Measurements from ENCODE around the gene KLHDC10. TPM values are rescaled to one million over a fixed set of nuclear protein-coding genes. Genes with fewer than 3 reads are reported as not detected.

Gene KLHDC10
- total and polyA plus RNA-seq, 2 of the 13 experiments (the other 11 are each of a cell fraction or from before 2014, with no cell fraction given): 11.9 to 21.6 TPM

DNA sequence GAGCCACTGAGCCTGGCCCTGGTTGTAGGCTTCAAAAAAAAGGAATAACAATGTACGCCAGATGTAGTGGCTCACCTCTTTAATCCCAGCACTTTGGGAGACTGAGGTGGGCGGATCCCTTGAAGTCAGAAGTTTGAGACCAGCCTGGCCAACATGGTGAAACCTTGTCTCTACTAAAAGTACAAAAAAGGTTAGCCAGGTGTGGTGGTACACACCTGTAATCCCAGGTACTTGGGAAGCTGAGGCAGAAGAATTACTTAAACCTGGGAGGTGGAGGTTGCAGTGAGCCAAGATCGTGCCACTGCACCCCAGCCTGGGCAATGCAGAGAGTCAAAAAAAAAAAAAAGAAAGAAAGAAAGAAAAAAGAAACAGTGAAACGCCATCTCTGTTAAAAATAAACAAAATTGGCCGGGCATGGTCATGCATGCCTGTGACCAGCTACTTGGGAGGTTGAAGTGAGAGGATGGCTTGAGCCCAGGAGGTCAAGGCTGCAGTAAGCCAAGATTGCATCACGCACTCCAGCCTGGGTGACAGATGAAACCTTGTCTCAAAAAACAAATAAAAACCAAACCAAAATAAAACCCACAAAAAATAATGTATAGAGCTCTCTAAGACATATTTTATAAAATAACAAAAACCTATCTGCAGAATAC is 4.7 kb upstream of the KLHDC10 start (continued):
- TF ChIP-seq, protein P1, sequence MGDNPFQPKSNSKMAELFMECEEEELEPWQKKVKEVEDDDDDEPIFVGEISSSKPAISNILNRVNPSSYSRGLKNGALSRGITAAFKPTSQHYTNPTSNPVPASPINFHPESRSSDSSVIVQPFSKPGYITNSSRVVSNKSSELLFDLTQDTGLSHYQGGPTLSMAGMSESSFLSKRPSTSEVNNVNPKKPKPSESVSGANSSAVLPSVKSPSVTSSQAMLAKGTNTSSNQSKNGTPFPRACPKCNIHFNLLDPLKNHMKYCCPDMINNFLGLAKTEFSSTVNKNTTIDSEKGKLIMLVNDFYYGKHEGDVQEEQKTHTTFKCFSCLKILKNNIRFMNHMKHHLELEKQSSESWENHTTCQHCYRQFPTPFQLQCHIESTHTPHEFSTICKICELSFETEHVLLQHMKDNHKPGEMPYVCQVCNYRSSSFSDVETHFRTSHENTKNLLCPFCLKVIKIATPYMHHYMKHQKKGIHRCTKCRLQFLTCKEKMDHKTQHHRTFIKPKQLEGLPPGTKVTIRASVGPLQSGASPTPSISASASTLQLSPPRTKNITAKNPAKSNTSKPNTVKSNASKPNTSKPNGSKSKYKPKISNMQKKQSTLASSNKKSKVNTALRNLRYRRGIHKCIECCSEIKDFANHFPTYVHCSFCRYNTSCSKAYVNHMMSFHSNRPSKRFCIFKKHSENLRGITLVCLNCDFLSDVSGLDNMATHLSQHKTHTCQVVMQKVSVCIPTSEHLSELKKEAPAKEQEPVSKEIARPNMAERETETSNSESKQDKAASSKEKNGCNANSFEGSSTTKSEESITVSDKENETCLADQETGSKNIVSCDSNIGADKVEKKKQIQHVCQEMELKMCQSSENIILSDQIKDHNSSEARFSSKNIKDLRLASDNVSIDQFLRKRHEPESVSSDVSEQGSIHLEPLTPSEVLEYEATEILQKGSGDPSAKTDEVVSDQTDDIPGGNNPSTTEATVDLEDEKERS (CRISPR knock-in tag; IDR thresholded peaks at IDR 0.05): 0 out of 2 replicates have a peak, but pooled peaks have one; percentile 26
- TF ChIP-seq, protein P2, sequence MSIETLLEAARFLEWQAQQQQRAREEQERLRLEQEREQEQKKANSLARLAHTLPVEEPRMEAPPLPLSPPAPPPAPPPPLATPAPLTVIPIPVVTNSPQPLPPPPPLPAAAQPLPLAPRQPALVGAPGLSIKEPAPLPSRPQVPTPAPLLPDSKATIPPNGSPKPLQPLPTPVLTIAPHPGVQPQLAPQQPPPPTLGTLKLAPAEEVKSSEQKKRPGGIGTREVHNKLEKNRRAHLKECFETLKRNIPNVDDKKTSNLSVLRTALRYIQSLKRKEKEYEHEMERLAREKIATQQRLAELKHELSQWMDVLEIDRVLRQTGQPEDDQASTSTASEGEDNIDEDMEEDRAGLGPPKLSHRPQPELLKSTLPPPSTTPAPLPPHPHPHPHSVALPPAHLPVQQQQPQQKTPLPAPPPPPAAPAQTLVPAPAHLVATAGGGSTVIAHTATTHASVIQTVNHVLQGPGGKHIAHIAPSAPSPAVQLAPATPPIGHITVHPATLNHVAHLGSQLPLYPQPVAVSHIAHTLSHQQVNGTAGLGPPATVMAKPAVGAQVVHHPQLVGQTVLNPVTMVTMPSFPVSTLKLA (IDR thresholded peaks at IDR 0.05): no peak
- TF ChIP-seq KLF15 (CRISPR knock-in tag; IDR thresholded peaks at IDR 0.05; ENCODE audit: borderline replicate concordance): no peak
- no peak for TF ChIP-seq ZNF552 (CRISPR knock-in tag; IDR thresholded peaks at IDR 0.05; ENCODE audit: borderline replicate concordance)
- no peak for TF ChIP-seq EZH2 (conservative IDR thresholded peaks at IDR 0.05; ENCODE audit: low read depth, low read length)
- no peak for TF ChIP-seq HES4 (CRISPR knock-in tag; IDR thresholded peaks at IDR 0.05; ENCODE audit: borderline replicate concordance)
- TF ChIP-seq, protein P3, sequence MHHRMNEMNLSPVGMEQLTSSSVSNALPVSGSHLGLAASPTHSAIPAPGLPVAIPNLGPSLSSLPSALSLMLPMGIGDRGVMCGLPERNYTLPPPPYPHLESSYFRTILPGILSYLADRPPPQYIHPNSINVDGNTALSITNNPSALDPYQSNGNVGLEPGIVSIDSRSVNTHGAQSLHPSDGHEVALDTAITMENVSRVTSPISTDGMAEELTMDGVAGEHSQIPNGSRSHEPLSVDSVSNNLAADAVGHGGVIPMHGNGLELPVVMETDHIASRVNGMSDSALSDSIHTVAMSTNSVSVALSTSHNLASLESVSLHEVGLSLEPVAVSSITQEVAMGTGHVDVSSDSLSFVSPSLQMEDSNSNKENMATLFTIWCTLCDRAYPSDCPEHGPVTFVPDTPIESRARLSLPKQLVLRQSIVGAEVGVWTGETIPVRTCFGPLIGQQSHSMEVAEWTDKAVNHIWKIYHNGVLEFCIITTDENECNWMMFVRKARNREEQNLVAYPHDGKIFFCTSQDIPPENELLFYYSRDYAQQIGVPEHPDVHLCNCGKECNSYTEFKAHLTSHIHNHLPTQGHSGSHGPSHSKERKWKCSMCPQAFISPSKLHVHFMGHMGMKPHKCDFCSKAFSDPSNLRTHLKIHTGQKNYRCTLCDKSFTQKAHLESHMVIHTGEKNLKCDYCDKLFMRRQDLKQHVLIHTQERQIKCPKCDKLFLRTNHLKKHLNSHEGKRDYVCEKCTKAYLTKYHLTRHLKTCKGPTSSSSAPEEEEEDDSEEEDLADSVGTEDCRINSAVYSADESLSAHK (CRISPR knock-in tag; IDR thresholded peaks at IDR 0.05; ENCODE audit: borderline replicate concordance): no peak
- TF ChIP-seq GZF1 (CRISPR knock-in tag; IDR thresholded peaks at IDR 0.05): no peak
- TF ChIP-seq MED8 (CRISPR knock-in tag; IDR thresholded peaks at IDR 0.05; ENCODE audit: insufficient replicate concordance): no peak
- TF ChIP-seq ZC3H13 (CRISPR knock-in tag; IDR thresholded peaks at IDR 0.05): no peak
- no peak for TF ChIP-seq PLRG1 (conservative IDR thresholded peaks at IDR 0.05)
- no peak for TF ChIP-seq SMYD3 (CRISPR knock-in tag; IDR thresholded peaks at IDR 0.05)
- no peak for TF ChIP-seq HOXA5 (CRISPR knock-in tag; IDR thresholded peaks at IDR 0.05)
- no peak for TF ChIP-seq ZNF501 (CRISPR knock-in tag; IDR thresholded peaks at IDR 0.05)
- TF ChIP-seq, protein P4, sequence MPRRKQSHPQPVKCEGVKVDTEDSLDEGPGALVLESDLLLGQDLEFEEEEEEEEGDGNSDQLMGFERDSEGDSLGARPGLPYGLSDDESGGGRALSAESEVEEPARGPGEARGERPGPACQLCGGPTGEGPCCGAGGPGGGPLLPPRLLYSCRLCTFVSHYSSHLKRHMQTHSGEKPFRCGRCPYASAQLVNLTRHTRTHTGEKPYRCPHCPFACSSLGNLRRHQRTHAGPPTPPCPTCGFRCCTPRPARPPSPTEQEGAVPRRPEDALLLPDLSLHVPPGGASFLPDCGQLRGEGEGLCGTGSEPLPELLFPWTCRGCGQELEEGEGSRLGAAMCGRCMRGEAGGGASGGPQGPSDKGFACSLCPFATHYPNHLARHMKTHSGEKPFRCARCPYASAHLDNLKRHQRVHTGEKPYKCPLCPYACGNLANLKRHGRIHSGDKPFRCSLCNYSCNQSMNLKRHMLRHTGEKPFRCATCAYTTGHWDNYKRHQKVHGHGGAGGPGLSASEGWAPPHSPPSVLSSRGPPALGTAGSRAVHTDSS (CRISPR knock-in tag; conservative IDR thresholded peaks at IDR 0.05): no peak
- TF ChIP-seq, protein P5, sequence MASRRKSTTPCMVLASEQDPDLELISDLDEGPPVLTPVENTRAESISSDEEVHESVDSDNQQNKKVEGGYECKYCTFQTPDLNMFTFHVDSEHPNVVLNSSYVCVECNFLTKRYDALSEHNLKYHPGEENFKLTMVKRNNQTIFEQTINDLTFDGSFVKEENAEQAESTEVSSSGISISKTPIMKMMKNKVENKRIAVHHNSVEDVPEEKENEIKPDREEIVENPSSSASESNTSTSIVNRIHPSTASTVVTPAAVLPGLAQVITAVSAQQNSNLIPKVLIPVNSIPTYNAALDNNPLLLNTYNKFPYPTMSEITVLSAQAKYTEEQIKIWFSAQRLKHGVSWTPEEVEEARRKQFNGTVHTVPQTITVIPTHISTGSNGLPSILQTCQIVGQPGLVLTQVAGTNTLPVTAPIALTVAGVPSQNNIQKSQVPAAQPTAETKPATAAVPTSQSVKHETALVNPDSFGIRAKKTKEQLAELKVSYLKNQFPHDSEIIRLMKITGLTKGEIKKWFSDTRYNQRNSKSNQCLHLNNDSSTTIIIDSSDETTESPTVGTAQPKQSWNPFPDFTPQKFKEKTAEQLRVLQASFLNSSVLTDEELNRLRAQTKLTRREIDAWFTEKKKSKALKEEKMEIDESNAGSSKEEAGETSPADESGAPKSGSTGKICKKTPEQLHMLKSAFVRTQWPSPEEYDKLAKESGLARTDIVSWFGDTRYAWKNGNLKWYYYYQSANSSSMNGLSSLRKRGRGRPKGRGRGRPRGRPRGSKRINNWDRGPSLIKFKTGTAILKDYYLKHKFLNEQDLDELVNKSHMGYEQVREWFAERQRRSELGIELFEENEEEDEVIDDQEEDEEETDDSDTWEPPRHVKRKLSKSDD (CRISPR knock-in tag; IDR thresholded peaks at IDR 0.05; ENCODE audit: low read depth): 0 out of 2 replicates have a peak, but pooled peaks have one; percentile 43
- TF ChIP-seq RARG (CRISPR knock-in tag; IDR thresholded peaks at IDR 0.05; ENCODE audit: low read depth): no peak
